Body of pancreas (tissue), 4 donors: ENCODE data around the gene CUL4A. TPM values are rescaled to one million over a fixed set of nuclear protein-coding genes. Genes with fewer than 3 reads are reported as not detected.

Source experiments
- ATAC-seq: fragments of 150-250 bp; one replicate; pipeline ENCODE4 v1.9.1; 2016
- DNase-seq, 4 donors: peaks; one replicate each; pipeline ENCODE4 v3.0.0-alpha.2; 2019
- H3K27ac ChIP-seq, 4 donors: fragments of 200-600 bp; sonication (generic); 1 replicate in 3 of 4; 2 replicates in 1 of 4; pipeline versions ENCODE4 v1.5.1 to v1.6.1; 2016 to 2019; ENCODE audit warnings: mild to moderate bottlenecking in 1 of 4, mixed read lengths in 1 of 4, moderate library complexity in 1 of 4
- H3K27me3 ChIP-seq, 2 donors: fragments of 200-600 bp; sonication (generic); one replicate each; pipeline ENCODE4 v1.6.0; 2016; ENCODE audit warnings: mild to moderate bottlenecking in 1 of 2
- H3K36me3 ChIP-seq, 2 donors: fragments of 200-600 bp; sonication (generic); replicated peaks in 1 of 2; 2 replicates each; pipeline ENCODE4 v1.5.1; 2016; ENCODE audit warnings: low read depth in 2 of 2; ENCODE audit not compliant: insufficient read depth in 1 of 2
- H3K4me1 ChIP-seq: fragments of 200-600 bp; sonication (generic); one replicate; pipeline ENCODE4 v1.6.0; 2016
- H3K4me3 ChIP-seq, 2 donors: fragments of 200-600 bp; sonication (generic); 1 replicate in 1 of 2; 2 replicates in 1 of 2; pipeline ENCODE4 v1.5.1; 2016 to 2019
- H3K9me3 ChIP-seq, 3 donors: fragments of 200-600 bp; sonication (generic); 1 replicate in 2 of 3; 2 replicates in 1 of 3; pipeline ENCODE4 v1.5.1; 2016
- POLR2A ChIP-seq, 3 donors: fragments of 450-650 bp; IDR thresholded peaks; one replicate each; pipeline ENCODE4 v1.6.1; 2016; ENCODE audit warnings: antibody characterized with exemption in 3 of 3, mild to moderate bottlenecking in 2 of 3
- WGBS, 2 donors: methylation state at CpG; one replicate each; pipeline ENCODE4 v1.1.5; 2017; 5-methylcytosine and 5-hydroxymethylcytosine counted together
- intact Hi-C: fragments of 100-400 bp; cut with DNase I; formaldehyde crosslinking; loops from one replicate; pipeline ENCODE4 v1.15.1; 2023
- total RNA-seq, 2 donors: library from RNA; depleted of rRNA; stranded (reverse); fragments of >200 nt; gene quantifications; one replicate each; pipeline ENCODE4 v1.1.0, GENCODE V29; 2016
- TF ChIP-seq, protein P1 (sequence below), 7 experiments: fragments of 450-650 bp in 4 of 7; fragments of 200-600 bp in 3 of 7; sonication (generic) in 3 of 7; IDR thresholded peaks; one replicate each; pipeline ENCODE4 v1.5.1; 2016 to 2019; ENCODE audit warnings: antibody characterized with exemption in 7 of 7

The CUL4A gene
- total RNA-seq, 2 donors from 2014 or later: 44.4 to 62.3 TPM

DNA sequence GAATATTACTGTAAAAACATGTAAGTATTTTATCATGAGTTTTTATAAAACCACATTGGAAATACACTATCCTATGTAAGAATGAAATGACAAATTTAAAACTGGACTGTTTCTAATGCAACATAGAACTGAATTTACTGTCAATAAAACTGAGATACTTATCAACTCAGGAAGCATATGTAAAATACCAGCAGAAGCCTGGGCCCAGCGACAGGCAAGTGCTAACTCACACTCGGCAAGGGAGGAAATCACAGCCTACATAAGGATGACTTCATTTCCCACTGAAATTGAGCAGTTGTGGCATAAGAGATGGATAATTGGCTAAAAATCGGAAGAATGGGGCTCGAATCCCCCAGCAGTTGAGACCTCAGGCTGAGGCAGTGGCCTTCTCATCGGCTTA is 38.9 kb upstream of the CUL4A start:
- peaks cover 0 to 13% of the 10 kb centered on the region in 2 donors for H3K36me3 ChIP-seq
- ATAC-seq (no peak), DNase-seq (no peak)
- no peaks in the 10 kb centered on the region for H3K4me1 ChIP-seq
- TF ChIP-seq POLR2A (IDR thresholded peaks at IDR 0.05): no peak
- TF ChIP-seq, protein P1, sequence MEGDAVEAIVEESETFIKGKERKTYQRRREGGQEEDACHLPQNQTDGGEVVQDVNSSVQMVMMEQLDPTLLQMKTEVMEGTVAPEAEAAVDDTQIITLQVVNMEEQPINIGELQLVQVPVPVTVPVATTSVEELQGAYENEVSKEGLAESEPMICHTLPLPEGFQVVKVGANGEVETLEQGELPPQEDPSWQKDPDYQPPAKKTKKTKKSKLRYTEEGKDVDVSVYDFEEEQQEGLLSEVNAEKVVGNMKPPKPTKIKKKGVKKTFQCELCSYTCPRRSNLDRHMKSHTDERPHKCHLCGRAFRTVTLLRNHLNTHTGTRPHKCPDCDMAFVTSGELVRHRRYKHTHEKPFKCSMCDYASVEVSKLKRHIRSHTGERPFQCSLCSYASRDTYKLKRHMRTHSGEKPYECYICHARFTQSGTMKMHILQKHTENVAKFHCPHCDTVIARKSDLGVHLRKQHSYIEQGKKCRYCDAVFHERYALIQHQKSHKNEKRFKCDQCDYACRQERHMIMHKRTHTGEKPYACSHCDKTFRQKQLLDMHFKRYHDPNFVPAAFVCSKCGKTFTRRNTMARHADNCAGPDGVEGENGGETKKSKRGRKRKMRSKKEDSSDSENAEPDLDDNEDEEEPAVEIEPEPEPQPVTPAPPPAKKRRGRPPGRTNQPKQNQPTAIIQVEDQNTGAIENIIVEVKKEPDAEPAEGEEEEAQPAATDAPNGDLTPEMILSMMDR (IDR thresholded peaks at IDR 0.05): no peak
- H3K4me3 ChIP-seq: no peak overlapping the region
- 80 to 87% methylated on average over 5 of the region's 5 CpGs for WGBS, 2 donors
- no peak overlapping the region for H3K27ac ChIP-seq
- intact Hi-C loops: no loop called here
- H3K27me3 ChIP-seq: no peaks in the 10 kb centered on the region
- H3K9me3 ChIP-seq: no peaks in the 10 kb centered on the region

DNA sequence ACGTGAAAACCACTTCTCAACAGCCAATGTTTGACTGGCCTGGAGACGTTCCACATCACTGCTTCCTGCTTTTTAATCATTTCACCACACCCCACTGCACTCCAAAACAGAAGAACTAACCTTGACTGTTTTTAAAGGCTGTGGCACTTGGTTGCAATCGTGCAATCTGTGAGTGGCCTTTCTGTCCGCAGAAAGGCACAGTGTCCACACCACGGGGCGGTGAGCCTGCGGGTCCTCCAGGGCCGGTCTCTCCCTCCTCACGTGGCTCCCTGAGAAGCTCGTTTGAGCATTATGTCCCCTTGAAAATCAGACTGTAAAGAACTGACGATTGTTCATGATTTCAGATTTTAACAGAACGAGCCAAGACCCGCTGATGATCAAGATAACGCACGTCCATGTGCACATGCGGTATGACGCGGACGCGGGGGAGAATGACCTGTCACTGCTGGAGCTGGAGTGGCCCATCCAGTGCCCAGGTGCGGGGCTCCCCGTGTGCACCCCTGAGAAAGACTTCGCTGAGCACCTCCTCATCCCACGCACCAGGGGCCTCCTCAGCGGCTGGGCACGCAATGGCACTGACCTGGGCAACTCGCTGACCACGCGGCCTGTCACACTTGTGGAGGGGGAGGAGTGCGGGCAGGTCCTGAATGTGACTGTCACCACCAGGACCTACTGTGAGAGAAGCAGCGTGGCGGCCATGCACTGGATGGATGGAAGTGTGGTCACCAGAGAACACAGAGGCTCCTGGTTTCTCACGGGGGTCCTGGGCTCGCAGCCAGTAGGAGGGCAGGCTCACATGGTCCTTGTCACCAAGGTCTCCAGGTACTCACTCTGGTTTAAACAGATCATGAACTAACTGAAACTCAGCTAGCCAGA is 37.9 kb upstream of the CUL4A start:
- Histone ChIP-seq H3K9me3 (no peaks in the 10 kb centered on the region), H3K27me3 (no peaks in the 10 kb centered on the region), H3K36me3 (peaks cover 2 to 18% of the 10 kb centered on the region in 2 donors), H3K27ac (no peak overlapping the region), H3K4me1 (no peaks in the 10 kb centered on the region), H3K4me3 (no peak overlapping the region)
- WGBS, 2 donors: 81 to 90% methylated on average over 23 to 25 of the region's 34 CpGs
- TF ChIP-seq POLR2A (IDR thresholded peaks at IDR 0.05): no peak
- TF ChIP-seq, protein P1 (IDR thresholded peaks at IDR 0.05): no peak
- no peak for ATAC-seq
- DNase-seq: no peak
- intact Hi-C loops: no loop called here

DNA sequence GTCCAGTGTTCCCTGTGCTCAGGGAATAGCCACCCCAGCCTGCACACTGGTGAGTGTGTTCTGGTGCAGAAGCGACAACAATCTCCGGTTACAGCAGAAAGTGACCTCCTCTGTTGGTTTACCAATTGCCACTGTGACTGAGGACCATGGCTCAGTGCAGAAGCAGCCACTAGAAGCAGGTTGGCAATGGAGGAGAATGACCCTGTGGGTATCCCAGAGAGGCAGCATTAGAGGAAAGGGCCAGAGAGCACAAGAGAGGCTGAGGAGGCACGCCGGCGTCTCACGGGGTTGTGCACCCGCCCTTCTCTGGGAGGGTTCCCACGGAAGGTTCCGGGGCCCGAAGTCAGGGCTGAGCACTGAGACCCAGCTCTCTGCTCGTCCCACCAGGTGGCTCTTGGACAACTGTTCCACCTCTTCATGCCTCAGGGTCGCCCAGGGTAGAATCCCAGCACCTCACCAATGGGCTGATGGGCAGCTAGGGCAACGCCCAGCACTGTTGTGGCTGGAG is 36.9 kb upstream of the CUL4A start:
- no peak for ATAC-seq
- WGBS, 2 donors: 86 to 94% methylated on average over 5 to 13 of the region's 13 CpGs
- Histone ChIP-seq H3K27ac (no peak overlapping the region), H3K9me3 (no peaks in the 10 kb centered on the region), H3K27me3 (no peaks in the 10 kb centered on the region), H3K4me3 (no peak overlapping the region), H3K4me1 (no peaks in the 10 kb centered on the region), H3K36me3 (peaks cover 6 to 25% of the 10 kb centered on the region in 2 donors)
- no peak for DNase-seq
- TF ChIP-seq, protein P1 (IDR thresholded peaks at IDR 0.05): no peak
- intact Hi-C loops: no loop called here

DNA sequence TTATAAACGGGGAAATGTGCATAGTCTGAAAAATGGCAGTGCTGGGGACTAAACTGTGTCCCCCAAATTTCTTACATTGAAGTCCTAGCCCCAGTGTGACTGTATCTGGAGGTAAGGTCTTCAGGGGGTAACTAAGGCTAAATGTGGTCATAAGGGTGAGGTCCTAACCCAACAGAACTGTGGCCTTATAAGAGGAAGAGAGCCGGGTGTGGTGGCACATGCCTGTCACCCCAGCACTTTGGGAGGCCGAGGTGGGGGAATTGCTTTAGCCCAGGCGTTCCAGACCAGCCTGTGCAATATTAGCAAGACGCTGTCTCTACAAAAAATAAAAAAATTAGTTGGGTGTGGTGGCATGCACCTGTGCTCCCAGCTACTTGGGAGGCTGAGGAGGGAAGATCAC is 33.1 kb upstream of the CUL4A start:
- H3K4me1 ChIP-seq: no peaks in the 10 kb centered on the region
- no peak overlapping the region for H3K27ac ChIP-seq
- ATAC-seq (no peak), DNase-seq (no peak)
- no peaks in the 10 kb centered on the region for H3K27me3 ChIP-seq
- peaks cover 24 to 40% of the 10 kb centered on the region in 2 donors for H3K36me3 ChIP-seq
- no peaks in the 10 kb centered on the region for H3K9me3 ChIP-seq
- intact Hi-C loops: no loop called here
- no peak overlapping the region for H3K4me3 ChIP-seq
- WGBS, 2 donors: 69 to 85% methylated on average over 4 to 5 of the region's 5 CpGs
- TF ChIP-seq POLR2A (IDR thresholded peaks at IDR 0.05): no peak
- TF ChIP-seq, protein P1 (IDR thresholded peaks at IDR 0.05): no peak
